VCaP (cell line): ENCODE data around the gene TXLNG.

Source experiments
- H3K27ac ChIP-seq: fragments of 450-650 bp; 2 replicates; pipeline ENCODE4 v1.5.1; 2017
- CTCF ChIP-seq: fragments of 450-650 bp; conservative IDR thresholded peaks from 2 replicates; pipeline ENCODE4 v1.5.1; 2017; ENCODE audit warnings: mild to moderate bottlenecking, moderate library complexity

TXLNG gene

GRCh38 chrX:16839852-16840460 is 53.7 kb downstream of the TXLNG start:
- no peak overlapping the region for H3K27ac ChIP-seq
- TF ChIP-seq CTCF = no peak

- TF ChIP-seq CTCF = no peak
- no peak overlapping the region for H3K27ac ChIP-seq
These were observed 56.4 kb downstream of the TXLNG start for GRCh38 chrX:16842684-16843083.

GRCh38 chrX:16843208-16843909 is 57.1 kb downstream of the TXLNG start:
- TF ChIP-seq CTCF = no peak
- no peak overlapping the region for H3K27ac ChIP-seq

- H3K27ac ChIP-seq = no peak overlapping the region
- no peak for TF ChIP-seq CTCF
These were observed 59.4 kb downstream of the TXLNG start for GRCh38 chrX:16845686-16846085.

- no peak for TF ChIP-seq CTCF
These were observed 62.3 kb downstream of the TXLNG start for GRCh38 chrX:16848541-16848940.

GRCh38 chrX:16851421-16851820 is 65.2 kb downstream of the TXLNG start:
- H3K27ac ChIP-seq = no peak overlapping the region
- no peak for TF ChIP-seq CTCF

More at GRCh38 chrX:16848541-16848940, 62.3 kb downstream of the TXLNG start:
- H3K27ac ChIP-seq = no peak overlapping the region

- no peak overlapping the region for H3K27ac ChIP-seq
- TF ChIP-seq CTCF = no peak
These were observed 65.6 kb downstream of the TXLNG start for GRCh38 chrX:16851827-16852226.
